Right ventricle myocardium inferior (tissue), 1 donor: ENCODE data around the gene FBP2. TPM values are rescaled to one million over a fixed set of nuclear protein-coding genes. Genes with fewer than 3 reads are reported as not detected.
"Not testable (repeated sequence)": the region's sequence is repeated elsewhere in the genome, so short reads cannot be mapped to it uniquely, and the experiment has no call there.

Experiments
- ATAC-seq: fragments of 200-7000 bp; cut with Tn5 transposase; one replicate; pipeline ENCODE4 v1.9.1; 2020; ENCODE audit warnings: mild to moderate bottlenecking, moderate library complexity
- DNase-seq: peaks from one replicate; pipeline ENCODE4 v3.0.0; 2021; ENCODE audit errors: missing footprints
- intact Hi-C: fragments of 100-400 bp; cut with DNase I; formaldehyde crosslinking; loops from one replicate; pipeline ENCODE4 v1.11.0; 2022
- total RNA-seq: library from RNA; stranded (reverse); fragmentation: NEBNext Ultra II Directional; extraction: Animal tissue kit (Norgen Biotek cat#: 25700); gene quantifications from one replicate; pipeline ENCODE4 v1.2.1, GENCODE V29; 2021
- donor health status: DM: no; HTN: yes; CAD: no; lungs with severe emphysema.

The FBP2 gene
- total RNA-seq, 1 donor from 2014 or later: 0.54 TPM

DNA sequence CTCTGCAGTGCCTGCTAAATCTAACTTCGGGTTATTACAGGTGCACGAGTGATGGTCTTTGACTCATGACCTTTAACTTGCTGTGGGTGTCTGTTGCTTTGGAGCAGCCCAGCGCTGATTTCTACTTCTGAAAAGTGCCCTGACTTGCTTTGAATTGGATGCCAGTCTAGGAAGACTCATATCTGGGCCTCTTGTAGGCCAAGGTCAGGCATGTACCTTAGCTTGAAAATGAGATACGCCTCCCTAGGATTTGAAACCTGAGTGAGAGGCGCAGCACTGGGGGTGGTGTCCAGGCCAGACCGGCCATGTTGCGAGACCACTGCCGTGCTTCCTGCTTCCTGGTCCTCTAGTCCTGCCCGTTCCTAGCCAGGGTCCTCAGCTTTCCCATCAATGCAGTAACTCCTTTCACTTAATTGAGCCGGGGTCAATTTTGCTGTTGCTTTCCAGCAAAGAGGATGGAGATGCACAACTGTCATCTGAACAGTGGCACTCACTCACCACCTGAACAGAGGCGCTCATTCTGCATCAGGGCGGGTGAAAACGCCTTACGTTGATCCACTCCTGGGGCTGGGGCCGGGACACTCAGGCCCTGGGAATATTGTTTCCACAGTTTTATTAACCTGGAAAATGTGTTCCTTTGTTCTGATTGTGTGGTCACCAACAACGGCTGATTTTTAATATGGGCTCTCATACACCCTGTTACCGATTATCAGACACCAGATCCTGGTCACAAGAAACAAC, 24.5 kb downstream of the FBP2 start:
- intact Hi-C loops: no loop called here
- no peak for DNase-seq
- no peak for ATAC-seq

DNA sequence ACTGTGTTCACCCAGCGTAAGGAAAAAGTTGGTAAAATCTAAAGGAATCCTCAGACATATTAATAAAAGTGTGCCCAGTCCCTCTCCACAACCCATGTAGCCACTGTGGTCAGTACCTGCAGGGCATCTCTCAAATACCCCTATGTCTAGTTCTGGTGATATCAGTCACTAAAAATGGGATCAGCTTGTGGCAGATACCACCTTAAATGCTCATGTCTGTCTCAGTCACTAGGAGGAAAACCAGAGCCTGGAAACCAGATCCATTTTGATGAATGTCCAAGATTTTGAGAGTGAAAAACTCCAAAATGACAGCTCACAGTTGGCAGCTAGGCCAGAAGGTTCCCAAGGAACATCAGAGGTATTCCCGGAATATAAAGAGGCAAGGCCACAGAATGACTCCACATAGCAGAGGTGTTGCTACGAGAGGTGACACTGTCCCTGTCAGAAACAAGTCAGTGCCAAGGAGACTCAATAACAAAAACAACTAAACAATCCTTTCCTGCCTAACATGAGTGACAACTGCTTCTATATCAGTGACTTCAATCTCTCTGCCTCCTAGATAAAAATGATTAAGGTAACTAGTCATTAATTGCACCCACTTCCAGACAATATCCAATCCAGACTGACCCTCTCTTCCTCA, 25.3 kb downstream of the FBP2 start:
- DNase-seq (no peak), ATAC-seq (peak; percentile 64)
- intact Hi-C loops: no loop called here

DNA sequence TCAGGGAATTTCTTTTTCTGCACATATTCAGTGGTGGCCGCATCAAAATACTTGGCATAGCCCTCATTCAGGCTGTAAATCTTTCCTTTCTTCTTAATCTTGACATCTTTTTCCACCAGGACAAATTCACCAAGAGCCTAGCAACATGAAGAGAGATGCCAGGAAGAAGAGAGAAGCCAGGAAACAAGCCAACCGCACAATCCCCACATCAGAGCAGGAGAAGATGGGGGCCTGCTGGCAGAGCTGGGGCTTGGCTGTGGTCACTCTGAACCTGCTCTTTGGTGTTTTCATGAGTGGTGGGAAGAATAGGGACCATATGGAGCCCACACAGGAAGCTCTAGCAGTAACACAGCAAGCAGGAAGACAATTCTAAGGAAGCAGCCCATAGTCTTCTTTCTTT, 26.4 kb downstream of the FBP2 start:
- ATAC-seq (no peak), DNase-seq (no peak)
- intact Hi-C loops: no loop called here

DNA sequence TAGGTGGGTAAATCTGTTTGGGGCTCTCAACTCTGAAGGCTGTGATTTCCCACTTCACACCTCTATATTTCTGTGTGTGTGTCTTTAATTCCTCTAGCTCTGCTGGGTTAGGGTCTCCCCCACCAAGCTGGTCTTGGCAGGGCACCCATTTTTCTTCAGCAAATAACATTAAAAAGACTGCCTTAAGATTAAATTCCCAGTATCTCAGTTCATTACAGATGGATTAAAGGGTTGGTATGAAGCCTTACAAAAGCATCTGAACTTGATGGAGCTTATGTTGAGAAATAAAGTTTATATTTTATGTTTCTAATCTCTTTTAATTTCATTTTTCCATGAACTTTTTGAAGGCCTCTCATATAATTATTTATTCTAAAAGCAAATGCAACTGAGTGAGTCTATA, 27.1 kb downstream of the FBP2 start:
- no peak for ATAC-seq
- DNase-seq: no peak
- intact Hi-C loops: no loop called here

DNA sequence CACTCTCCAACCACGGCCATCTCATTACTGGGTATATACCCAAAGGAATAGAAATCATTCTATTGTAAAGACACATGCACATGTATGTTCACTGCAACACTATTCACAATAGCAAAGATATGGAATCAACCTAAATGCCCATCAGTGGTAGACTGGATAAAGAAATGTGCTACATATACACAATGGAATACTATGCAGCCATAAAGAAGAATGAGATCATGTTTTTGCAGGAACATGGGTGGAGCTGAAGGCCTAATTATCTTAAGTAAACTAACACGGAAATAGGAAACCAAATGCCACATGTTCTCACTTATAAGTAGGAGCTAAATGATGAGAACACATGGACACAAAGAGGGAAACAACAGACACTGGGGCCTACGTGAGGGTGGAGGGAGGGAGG, 29.3 kb downstream of the FBP2 start:
- DNase-seq, intact Hi-C loops, ATAC-seq: not testable (repeated sequence)

DNA sequence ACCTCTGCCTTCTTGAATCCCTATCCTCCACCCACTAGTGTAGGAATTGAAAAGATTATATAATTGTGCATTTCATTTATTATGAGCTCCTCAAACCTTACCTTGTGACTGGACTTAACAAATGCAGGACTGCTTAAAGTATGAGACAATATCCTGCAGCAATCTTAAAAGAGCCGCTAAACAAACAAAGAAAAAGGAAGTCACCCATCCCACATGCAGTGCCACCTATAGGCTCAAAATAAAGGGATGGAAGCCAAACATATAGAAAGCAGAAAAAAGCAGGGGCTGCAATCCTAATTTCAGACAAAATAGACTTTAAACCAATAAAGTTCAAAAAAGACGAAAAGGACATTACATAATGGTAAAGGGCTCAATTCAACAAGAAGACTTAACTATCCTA, 30.1 kb downstream of the FBP2 start:
- ATAC-seq (no peak), DNase-seq (no peak)
- intact Hi-C loops: no loop called here

DNA sequence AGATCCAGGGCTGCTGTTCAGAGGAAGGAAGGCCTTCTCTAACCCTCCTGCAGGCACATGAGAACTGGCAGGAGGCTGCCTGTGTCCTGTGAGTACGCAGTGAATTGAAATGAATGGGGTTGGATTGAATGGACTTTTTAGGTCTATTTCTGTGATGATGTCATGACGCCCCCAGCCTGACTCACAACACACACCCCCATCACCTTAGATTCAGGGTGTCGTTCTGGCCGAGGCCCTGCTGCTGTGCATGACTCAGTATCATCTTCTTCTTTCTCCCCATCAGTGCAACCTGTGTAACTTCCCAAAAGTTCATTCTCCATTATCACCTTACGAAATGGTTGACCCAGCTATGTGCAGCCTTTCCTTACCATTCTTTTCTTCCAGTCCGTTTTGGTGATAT, 33.4 kb downstream of the FBP2 start:
- intact Hi-C loops: no loop called here
- ATAC-seq: no peak
- DNase-seq: no peak

DNA sequence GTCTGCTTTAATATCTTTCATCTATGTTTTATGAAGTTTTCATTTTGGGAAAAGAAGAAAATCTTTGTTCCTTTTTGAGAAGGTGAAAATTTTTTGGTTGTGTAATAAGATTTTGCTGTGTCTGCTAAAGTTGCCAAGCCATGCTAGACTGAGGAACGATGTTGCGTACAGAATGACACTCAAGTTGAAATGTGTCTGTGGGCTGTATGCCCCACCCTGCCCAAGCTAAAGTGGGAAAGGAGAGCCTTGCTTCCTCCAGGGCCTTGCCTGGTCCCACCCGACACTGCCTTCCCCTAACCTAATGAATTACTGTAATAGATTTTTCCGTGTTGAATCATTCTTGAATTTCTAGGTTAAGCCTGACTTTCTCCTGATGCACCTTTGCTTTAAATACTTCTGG, 36.2 kb downstream of the FBP2 start:
- DNase-seq (no peak), ATAC-seq (no peak)
- intact Hi-C loops: no loop called here

DNA sequence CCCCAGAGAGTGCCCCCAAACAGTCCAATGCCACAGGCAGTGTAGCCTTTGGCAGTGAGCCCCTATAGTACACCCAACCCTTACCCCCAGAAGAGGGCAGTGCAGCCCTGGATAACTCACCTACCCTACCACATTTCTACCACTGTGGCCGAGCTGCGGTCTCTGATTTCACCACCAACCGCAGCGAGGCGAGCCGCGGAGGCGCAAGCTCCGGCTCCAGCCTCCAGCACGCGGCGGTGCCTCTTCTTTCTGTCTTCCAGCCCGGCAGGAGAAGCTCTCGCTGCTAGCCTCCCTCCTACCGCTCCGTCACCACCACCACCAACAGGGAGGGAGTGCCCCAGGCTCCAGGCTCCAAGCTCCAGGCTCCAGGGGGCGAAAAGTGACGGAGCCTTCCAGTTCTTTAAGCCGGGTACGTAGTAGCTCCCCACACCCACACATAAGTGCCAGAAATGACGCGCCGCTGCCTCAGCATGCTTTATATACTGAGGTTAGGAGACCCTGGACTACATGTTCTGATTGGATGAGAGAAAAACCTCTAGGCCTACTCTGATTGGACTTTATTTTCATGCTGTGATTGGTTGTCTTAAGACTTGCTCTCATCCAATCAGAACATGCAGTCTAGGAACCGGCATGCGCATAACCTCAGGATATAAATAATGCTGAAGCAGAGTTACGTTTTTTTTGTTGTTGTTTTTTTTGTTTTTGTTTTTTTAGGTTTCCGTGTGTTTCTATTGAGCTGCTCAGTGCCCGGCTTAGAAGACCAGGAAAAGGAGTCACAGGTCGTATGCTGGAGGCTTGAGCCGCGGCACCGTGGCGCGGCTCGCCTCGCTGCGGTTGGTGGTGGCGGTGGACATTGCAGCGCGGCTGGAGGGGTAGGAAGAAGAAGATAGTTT, 38.9 kb downstream of the FBP2 start, which contains the start of gene PCAT7:
TSS of gene PCAT7 (plus strand) at position 645 of the 893 bp plus-strand sequence.
- ATAC-seq (peak; percentile 63), DNase-seq (no peak)
- intact Hi-C loops: no loop called here

DNA sequence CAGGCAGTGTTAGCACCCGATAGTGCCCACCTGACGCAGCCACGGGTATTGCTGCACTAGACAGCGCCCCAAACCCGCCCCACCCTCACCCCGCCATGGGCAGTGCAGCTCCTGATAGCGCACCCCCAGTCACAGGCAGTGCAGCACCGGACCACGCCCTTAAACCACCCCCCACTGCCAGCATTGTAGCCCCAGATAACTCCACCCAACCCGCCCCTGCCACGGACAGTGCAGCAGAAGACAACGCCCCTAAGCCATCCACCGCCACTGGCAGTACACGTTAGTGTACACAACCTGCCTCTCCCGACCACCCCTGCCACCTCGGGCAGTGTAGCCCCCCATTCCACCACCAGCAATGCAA, 39.6 kb downstream of the FBP2 start:
- ATAC-seq: no peak
- DNase-seq: no peak
- intact Hi-C loops: no loop called here

DNA sequence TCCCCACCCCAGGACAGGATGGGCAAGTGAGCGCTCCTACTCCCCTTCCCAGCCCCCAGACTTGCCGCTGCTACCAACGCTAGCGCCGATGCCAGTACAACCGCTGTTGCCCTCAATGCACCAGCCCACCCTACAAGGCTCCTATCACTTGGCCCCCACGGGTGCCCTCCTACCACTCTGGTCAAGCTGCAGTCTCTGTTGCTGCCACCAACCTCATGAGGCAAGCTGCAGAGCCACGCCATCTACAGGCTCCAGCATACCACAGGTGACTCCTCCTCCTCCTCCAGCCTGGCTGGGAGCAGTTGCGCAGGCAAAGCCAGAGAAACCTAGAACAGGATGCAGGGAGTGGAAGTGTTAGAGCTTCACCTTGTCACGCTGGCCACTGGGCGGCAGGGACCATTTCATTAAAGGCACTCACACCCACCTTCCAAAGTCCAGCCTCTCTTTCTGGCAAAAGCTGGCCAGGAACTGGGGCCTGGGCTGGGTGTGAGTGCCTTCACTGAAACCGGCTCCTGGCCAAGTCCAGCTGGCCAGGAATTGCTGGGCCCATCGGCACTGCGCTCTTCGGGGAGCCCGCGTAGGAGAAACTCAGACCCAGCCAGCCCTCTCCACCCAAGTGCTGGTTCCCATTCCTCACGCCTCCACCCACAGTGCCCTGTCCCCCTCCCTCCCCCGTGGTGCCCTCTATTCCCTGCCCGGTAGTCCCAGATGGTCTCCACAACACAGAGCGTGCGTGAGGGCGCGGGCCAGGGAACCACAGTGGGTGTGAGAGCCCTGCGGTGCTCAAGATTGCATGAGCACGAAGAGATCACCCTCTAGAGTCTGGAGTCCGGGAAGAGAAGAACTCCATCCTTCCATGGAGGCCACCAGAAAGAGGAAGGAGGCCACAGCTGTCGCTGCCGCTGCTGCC, 40.3 kb downstream of the FBP2 start:
- no peak for DNase-seq
- intact Hi-C loops: no loop called here
- ATAC-seq: no peak

DNA sequence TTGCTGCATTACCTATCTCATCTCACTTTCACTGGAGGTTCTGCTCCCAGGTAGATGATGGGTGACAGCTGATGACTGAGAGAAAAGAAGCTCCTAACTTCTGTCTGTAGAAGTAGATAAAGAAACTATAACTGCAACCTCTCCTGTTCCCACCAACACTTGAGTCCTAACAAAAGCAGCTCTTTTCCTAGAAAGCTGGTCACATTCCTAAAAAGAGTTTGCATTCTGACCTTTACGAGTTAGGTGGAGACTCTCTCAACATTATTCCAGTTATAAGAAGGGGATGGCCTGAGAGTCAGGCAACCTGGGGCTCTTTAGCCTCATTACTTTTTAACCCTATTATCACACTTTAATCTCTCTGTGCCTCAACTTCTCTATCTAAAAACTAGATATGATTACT, 47.7 kb downstream of the FBP2 start:
- no peak for DNase-seq
- intact Hi-C loops: no loop called here
- no peak for ATAC-seq

DNA sequence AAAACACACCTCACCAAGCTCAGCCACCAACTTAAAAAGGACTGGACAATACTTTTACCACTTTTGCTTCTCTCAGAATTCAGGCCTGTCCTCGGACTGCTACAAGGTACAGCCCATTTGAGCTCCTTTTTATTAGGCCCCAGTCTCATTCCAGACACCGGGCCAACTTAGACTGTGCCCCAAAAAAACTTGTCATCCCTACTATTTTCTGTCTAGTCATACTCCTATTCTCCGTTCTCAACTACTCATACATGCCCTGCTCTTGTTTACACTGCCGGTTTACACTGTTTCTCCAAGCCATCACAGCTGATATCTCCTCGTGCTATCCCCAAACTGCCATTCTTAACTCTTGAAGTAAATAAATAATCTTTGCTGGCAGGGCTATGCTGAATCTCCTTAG, 49.3 kb downstream of the FBP2 start:
- DNase-seq, intact Hi-C loops, ATAC-seq: not testable (repeated sequence)

DNA sequence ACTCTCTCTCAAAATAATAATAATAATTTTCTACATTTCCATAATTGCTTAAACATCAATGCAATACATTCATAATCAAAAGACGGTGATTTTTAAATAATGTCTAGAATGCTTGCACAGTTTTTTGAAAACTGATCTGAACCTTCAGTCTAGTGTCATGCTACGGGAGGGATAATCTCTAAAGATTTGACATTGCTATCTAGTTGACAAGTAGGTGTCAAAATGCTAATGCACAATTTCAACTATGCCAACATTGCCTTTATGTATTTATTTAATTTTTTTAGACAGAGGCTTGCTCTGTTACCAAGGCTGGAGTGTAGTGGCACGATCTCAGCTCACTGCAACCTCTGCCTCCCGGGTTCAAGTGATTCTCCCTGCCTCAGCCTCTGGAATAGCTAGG, 54.7 kb downstream of the FBP2 start:
- intact Hi-C loops: no loop called here
- DNase-seq: no peak

DNA sequence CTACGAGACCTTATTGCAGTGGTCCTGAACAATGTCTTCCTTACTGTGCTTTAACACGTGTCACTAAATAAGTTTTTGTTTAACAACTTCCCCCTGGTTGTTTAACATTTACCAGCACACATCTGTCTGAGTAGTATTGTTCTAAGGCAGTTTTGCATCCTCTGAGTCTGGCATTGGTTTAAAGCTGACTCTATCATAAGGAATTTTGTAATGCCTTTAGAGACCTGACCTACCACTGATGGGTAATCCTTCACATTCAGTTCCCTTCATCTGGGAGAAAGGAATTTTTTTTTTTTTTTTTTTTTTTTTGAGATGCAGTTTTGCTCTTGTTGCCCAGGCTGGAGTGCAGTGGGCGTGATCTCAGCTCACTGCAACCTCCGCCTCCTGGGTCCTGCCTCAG, 58.7 kb downstream of the FBP2 start:
- ATAC-seq (no peak), DNase-seq (no peak)
- intact Hi-C loops: no loop called here

More for the DNA sequence above, 54.7 kb downstream of the FBP2 start:
- ATAC-seq: no peak

DNA sequence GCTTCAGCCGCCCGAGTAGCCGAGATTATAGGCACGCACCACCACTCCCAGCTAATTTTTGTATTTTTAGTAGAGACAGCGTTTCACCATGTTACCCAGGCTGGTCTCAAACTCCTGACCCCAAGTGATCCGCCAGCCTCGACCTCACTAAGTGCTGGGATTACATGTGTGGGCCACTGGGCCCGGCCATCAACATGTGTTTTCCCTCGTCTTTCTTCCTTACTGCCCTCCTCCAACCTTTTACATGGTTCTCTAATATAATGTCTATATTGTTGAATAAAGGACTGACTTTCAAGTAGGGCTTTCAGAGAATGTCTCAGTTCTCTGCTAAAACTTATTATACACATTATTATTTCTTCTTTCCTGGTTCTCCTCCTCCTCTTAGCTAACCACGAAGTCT, 60.0 kb downstream of the FBP2 start:
- DNase-seq (no peak), ATAC-seq (no peak)
- intact Hi-C loops: no loop called here

DNA sequence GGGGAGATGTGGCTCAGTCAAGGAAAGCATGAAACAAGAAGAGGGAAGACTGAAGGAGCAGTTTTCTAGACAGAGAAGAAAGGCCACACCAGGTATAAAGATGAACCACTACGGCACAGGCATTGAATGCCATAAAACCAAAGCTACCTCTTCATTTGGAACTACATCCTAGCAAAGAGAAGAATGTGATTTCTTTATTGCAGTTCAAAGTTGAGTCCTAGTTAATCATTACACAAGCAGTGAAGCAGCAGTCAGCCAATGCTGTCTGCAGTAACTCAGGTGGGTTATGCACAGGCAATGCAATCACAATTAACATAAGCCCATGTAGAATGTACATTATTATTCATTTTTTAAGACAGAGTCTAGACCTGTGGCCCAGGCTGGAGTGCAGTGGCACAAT, 60.5 kb downstream of the FBP2 start:
- no peak for ATAC-seq
- intact Hi-C loops: no loop called here
- no peak for DNase-seq

DNA sequence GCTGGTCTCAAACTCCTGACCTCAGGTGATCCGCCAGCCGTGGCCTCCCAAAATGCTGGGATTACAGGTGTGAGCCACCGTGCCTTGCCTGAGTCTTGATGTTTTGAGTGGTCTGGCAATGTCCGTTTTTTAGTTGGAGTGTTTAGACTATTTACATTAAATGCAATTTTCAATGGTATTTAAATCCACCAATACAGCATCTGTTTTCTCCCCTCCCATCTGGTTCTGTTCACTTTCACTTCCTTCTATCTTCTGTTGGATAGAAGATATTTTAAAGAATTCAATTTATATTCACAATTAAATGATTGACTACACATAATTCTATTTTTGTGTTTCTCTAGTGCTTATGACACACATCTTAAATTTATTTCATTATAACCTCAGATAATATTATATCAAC, 64.7 kb downstream of the FBP2 start:
- no peak for DNase-seq
- ATAC-seq: no peak
- intact Hi-C loops: no loop called here

DNA sequence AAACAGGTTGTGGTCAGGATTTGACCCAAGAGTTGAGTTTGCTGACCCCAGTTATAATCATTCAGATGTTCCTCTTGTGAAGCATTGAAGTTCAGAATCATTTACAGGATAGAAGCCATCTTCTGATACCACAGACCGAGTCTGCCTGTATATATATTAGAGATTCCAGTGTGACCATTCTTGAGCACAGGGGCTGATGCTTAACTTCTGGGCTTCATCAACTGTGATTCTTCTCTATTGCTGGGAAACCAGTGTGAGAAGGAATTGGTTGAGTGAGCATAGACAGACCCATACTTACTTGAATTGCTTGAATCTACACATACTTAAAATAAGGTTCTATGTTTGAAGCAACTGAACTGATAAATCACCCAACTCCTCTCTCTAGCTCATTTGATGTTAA, 66.7 kb downstream of the FBP2 start:
- intact Hi-C loops: no loop called here
- ATAC-seq: no peak
- no peak for DNase-seq
